NCI-H2171 (cell line): ENCODE data around the gene PTPRQ.
A peak's percentile ranks its signal among the peaks of the same experiment; 100 is the strongest.
"Not testable (repeated sequence)": the region's sequence is repeated elsewhere in the genome, so short reads cannot be mapped to it uniquely, and the experiment has no call there.

ENCODE experiments used
- DNase-seq: peaks from one replicate; lab custom pipeline; 2025; lab: John Stamatoyannopoulos, UW

Gene PTPRQ

DNA sequence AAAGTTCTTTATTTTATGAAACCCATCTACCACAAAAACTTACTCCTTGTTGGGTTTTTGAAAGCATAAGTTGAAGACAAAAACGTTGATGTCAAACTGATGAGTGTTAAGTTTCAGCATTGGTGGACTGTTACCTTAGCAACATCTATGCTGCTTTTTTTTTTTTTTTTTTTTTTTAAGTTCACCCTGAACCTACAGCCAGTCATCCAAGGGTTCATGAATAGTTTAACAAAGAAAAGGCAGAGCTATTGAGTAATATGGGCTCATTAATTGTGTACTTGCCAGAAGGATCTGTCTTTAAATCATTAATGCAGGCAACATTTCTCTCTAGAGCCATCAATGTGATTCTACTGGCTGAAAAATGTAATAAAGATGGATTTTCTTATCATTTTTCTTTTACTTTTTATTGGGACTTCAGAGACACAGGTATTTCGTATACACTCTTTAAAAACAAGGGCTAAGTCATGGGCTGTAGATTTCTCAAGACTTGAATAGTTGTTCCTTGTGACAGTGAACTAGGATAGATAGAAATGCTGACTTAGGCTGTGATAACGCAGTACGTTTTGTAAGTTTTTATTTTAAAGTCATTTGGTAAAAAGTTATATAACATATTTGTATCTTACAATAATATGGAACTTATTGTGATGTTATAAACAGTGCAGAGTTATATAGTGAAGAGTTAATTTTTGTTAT, at the start of gene PTPRQ:
PTPRQ (plus strand) TSS at position 262 of the 693 bp plus-strand sequence; CDS start at position 373, 111 bp downstream.
- no peak for DNase-seq

DNA sequence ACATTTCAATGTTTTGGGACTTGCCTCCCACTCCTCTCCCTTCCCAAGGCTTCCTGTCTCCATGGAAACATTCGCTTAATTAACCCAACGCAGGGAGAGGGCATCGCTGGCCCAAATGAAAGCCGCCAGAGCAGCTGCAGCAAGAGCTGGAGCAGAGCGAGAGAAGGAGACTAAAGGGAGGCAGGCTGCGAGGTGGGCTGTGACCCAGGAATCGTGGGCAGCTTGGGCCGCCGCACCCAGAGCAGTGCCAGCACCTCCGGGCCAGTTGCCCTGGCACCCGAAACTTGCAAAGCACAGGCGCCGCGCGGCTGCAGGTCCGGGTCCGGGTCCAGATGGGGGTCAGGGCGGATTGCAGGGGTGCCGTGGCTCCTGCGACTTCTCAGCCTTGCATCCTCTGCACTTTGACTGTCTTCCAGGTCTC, 43.5 kb upstream of the PTPRQ start:
- no peak for DNase-seq

DNA sequence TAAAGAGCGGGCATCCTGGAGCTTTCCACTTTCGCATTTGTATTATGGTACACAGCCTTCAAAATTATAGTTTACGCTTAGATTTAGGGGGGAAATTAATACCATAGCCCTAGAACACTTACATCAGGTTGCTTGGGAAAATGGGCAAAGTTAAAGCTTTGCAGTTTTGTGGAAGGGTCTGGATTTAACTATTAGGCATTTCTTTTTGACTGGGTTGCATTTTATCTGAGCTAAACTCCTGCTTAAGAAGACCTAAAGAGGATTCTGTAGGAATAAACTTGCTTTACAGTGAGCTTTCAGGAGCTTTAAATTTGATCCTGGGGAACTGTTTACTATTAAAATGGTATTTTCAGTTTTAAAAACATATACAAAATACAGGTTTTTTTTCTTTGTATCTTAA, 42.8 kb upstream of the PTPRQ start:
- DNase-seq = no peak

GRCh38 chr12:80404629-80405028, 39.4 kb upstream of the PTPRQ start:
- DNase-seq = no peak

DNA sequence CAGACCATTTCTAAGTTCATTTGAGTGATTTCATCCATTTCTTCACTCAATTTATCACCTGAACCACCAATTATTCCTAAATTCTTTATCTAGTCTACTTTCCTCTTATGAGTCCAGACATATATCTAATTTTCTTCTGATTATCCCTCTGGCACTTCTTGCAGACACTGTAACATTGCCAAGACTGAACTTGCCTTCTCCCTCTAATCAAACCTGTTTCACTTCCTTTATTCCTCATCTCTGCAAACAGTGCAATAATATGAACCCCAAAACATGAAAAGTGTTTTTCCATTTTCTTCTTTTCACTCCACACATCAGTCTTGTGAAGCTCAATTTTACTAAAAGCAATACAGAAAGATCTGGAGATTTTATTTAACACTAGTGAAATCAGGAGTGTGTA, 37.8 kb upstream of the PTPRQ start:
- no peak for DNase-seq

DNA sequence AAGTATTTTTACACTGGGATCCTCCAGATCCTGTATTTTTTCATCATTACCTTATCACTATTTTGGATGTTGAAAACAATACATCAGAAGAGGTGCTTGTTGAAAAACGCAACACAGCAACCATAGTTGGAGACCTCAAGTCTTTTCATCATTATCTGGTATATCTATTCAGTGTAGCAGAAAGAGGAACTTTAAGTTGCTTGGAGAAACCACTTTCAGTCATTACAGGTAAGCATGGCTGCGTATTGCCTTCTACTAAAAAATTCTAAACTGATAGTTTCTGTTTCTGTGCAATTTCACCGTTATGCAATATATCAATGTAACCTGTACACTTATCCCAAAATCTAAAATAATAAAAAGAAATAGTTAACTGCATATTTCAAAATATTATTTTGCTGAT, 32.2 kb upstream of the PTPRQ start:
- DNase-seq = no peak

- peak; percentile 82 for DNase-seq
Observed at GRCh38 chr12:80412343-80412953, 31.6 kb upstream of the PTPRQ start.

DNA sequence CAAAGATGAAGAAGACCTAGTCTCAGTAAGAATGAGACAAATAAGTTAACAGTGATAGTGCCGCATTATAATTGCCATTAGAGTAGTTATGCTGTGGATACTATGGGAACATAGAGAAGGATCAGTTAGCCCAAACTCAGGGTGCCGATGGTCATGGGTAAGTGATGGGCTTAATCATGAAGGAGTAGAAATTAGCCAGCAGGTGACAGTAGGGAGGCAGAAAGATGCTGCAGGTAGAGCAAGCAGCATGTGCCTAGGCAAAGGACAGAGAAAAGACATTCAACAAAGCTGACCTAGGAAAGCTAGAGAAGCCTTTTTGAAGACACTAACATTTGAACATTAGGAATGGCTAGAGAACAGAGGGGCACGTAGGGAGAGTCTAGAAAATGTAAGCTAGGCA, 30.6 kb upstream of the PTPRQ start:
- DNase-seq = no peak

DNA sequence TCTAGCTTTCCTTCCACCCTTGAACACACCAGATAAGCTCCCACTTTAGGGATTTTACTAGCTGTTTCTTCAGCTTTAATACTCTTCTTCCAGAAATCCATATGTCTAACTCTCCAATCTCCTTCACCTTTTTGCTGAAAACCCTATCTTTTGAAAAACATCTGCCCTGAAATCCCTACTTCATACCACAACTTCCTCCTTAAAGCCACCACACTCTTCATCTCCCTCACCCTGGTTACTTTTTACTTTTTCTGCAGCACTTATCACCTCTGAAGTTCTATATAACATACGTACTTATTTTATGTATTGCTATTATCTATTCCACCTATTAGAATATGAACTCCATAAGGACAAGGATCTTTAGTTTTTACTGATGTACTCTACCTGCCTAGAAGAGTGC, 28.6 kb upstream of the PTPRQ start:
- DNase-seq = no peak

DNA sequence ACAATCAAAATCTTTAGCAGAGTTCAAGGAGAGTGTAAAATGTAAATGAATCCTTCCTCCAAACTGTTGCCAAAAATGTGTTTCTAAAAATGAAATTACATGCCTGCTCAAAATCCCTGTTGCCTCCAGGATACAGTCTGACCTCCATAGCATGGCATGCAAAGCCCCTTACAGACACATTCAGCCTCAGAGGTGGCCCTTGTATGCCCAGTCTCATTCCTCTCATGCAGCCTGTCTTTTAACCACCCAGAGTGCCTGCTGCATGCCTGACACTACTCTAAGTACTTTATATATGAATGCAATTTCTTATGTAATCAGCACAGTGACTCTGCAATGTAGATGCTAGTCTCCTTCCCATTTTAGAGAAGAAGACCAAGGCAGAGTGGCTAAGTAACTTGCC, 24.4 kb upstream of the PTPRQ start:
- DNase-seq = no peak

DNA sequence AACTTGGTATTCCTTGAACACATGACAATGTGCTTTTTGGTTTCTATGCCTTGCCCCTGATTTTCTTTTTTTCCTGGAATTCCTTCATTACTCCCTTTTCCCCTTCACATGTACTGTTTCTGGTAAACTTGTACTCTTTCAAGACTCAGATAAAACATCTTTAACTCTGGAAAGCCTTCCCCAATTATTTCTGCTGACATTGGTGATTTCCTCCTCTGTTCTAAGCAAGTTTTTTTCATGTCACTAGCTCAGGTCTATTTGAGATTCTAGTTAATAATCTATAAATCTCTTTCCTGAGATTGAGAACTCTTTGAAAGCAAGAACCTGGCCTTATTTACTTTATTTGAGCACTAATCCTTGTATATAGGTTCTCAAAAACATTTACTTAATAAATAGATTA, 24.0 kb upstream of the PTPRQ start:
- no peak for DNase-seq

DNA sequence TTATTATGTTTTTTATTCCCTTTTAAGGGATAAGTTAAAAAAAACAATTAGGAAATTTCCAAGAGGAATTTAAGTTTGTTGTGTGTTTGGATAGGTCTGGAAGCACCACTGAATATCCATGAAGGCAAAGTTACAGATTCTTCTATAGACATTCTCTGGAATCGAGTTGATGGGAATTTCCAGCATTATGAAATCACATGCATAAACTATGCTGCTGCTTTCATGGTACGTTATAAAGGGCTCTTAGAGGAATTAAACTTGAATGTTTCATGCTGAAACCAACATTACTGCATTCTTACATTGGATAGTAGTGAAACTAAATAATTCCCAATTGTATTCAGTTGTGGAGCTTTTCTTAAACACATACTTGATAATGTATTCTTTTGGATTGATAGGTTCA, 21.5 kb upstream of the PTPRQ start:
- DNase-seq = no peak

DNA sequence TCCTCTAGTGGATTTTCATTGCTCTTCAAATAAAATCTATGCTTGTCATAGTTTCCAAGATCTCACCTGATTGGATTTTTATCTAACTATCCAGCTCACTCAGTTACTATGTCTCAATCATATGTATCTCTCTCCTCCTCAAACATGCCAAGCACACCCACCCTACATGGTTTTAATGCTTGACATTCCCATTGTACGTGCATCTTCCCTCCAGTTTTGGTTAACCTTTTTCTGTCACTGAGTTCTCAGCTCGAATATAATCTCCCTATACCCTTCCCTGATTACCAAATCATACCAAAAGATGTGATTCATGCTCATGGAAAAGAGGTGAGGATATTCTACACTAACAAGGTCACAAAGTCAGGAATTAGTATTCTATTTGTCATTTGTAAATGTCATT, 12.0 kb upstream of the PTPRQ start:
- no peak for DNase-seq

DNA sequence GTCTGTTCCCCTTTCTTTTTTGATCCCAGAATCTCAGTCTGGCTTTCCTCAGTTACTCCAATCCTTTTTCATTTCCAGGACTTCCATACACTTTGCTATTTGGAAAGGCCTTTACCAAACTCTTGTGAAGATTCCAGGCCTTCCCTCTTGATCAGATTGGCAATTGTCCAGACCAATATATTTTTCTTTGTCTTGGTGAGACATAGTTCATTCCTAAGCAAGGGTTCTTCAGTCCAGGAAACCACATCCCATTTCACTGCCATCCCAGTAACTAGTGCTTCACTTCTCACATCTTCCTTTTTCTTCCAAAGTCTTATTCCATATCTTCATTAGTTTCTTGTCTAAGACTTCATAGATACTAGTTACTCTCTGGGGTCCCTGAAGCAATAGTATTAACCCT, 2.1 kb upstream of the PTPRQ start:
- DNase-seq = no peak

GRCh38 chr12:80442426-80443222, 1.4 kb upstream of the PTPRQ start:
- DNase-seq = no peak

DNA sequence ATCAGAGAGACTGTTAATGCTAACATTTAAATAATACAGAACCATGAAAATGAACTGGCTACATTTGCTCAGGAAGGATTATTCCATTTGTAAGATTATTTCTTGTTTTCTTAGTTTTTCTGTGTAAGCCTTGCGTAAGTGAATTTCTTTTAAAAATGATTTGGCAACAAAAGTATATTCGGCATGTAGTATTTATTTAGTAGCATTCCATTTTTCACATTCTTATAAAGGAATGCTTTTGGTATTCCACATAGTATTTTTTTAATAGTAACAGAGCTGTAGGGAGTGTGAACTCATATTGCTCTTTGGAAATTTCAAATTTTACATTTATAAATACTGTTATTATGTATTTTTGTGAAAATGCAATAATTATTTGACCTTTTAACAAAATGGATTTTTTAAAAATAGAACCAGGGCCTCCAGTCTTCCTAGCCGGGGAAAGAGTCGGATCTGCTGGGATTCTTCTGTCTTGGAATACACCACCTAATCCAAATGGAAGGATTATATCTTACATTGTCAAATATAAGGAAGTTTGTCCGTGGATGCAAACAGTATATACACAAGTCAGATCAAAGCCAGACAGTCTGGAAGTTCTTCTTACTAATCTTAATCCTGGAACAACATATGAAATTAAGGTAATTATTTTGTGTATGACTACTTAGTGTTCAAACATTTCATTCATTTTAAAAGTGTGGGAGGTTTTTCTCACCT, 1.2 kb downstream of the PTPRQ start:
- no peak for DNase-seq

DNA sequence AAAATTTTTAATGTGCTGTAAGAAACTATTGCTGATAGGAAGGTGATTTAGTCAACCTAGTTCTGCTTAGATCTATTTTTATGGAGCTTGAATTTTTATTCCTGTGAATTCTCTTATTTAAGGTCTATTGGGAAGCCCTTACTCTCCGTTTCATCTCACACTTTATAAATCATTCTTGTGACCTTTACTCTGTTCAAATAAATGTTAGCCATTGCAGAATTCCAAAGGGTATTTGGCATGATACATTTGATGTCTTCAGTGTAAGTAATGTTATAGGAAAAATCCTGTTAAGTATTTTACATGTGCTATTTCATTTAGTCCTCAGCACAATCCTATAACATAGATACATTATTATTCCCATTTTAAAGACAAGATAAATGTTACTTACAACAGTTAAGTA, 12.5 kb downstream of the PTPRQ start:
- no peak for DNase-seq

DNA sequence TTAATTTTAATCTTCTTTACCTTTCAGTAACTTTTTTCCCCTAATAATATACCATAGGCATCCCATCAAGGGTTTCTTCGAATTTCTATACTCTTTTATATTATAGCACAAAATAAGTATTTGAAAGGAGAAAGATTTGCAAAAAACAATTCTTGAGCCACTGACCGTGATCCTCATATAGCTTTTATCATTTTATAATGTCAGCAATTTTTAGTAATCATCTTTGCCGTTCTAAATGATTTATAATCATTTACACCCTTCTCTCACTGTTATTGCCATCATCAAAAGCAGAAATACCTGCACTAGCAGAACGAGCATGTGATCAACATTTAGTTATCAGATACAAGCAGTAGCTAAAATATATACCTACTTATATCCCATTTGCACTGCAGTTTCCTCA, 16.9 kb downstream of the PTPRQ start:
- no peak for DNase-seq

GRCh38 chr12:80461851-80462250, 17.8 kb downstream of the PTPRQ start:
- DNase-seq = not testable (repeated sequence)

DNA sequence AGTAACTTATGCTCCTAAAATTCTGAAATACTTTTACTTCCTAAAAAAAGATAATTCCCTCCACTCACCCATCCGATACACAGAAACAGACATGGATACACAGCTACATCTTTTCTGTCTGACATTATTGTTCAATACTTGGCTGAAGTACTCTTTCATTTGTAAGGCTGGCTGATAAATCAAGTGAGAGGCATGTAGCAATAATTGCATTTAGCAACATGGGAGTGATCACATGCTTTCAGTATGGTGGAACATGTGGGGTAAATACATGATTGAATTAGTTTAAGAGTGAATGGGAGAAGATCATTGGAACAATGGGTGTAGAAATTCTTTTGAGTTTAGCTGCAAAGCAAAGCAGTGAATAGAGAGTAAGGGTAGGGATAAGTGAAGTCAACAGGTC, 25.6 kb downstream of the PTPRQ start:
- DNase-seq = no peak

DNA sequence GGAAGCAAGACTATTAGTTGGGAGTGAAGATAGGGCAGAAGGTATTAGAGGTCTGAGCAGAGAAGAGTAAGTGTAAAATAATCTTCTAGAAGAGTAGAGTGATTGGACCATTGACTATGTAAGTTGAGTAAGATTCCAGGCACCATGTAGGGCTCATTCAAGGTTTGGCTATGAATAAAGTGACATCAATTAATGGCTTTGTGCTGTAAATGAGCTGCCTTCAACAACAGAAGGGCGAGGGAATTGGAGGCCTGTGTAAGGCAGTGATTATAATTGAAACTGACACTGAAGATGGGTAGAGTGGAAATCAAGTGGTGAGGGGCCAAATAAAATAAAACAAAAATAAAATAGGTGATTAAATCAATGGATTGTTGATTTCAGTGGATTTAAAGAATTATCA, 26.4 kb downstream of the PTPRQ start:
- no peak for DNase-seq

- DNase-seq = no peak
Observed at GRCh38 chr12:80472236-80472635, 28.2 kb downstream of the PTPRQ start.
